B cell (primary cell): Measurements from ENCODE around the gene RBPJL. TPM values are rescaled to one million over a fixed set of nuclear protein-coding genes. Genes with fewer than 3 reads are reported as not detected.

ENCODE experiments used
- ATAC-seq: fragments of 200-7000 bp; cut with Tn5 transposase; one replicate; pipeline ENCODE4 v1.10.0; 2021; ENCODE audit warnings: low read depth, mild to moderate bottlenecking, moderate number of reproducible peaks, moderate library complexity
- CTCF ChIA-PET: fragments of 350-600 bp; sonication (Branson Sonifier 250); formaldehyde crosslinking; loops from one replicate; lab custom pipeline; 2021; ENCODE audit warnings: antibody characterized with exemption, inconsistent platforms; lab: Charles Lee
- POLR2A ChIA-PET: fragments of 350-600 bp; sonication (Branson Sonifier 250); formaldehyde crosslinking; loops from one replicate; lab custom pipeline; 2021; ENCODE audit warnings: antibody characterized with exemption; lab: Charles Lee
- DNase-seq: peaks from one replicate; pipeline ENCODE4 v3.0.0; 2013
- H2AFZ ChIP-seq: 2 replicates; pipeline ENCODE4 v1.6.1; 2012; ENCODE audit warnings: mild to moderate bottlenecking, low read depth, low read length; ENCODE audit not compliant: insufficient read depth, poor library complexity, severe bottlenecking
- H3K27ac ChIP-seq, 2 donors: 1 replicate in 1 of 2; 2 replicates in 1 of 2; pipeline ENCODE4 v1.5.1; 2012 to 2013; ENCODE audit warnings: low read length in 2 of 2, mild to moderate bottlenecking in 2 of 2, moderate library complexity in 1 of 2
- H3K27me3 ChIP-seq, 4 experiments: fragments of 200-600 bp in 1 of 4; sonication (generic) in 1 of 4; replicated peaks in 1 of 4; 1 replicate in 2 of 4; 2 replicates in 2 of 4; pipeline versions ENCODE4 v1.6.1 to v1.7.0; 2013 to 2016; ENCODE audit warnings: low read length in 3 of 4, mild to moderate bottlenecking in 2 of 4, mixed read lengths in 1 of 4, moderate library complexity in 1 of 4; ENCODE audit not compliant: insufficient read depth in 4 of 4, control insufficient read depth in 3 of 4; ENCODE audit errors: control extremely low read depth in 1 of 4
- H3K36me3 ChIP-seq, 2 experiments: replicated peaks in 1 of 2; 1 replicate in 1 of 2; 2 replicates in 1 of 2; pipeline versions ENCODE4 v1.6.1 to v1.7.1; 2013; ENCODE audit warnings: low read length in 1 of 2; ENCODE audit not compliant: insufficient read depth in 2 of 2, control insufficient read depth in 1 of 2; ENCODE audit errors: control extremely low read depth in 1 of 2, extremely low read depth in 1 of 2
- H3K4me1 ChIP-seq, 2 donors: fragments of 200-600 bp in 1 of 2; sonication (generic) in 1 of 2; 1 replicate in 1 of 2; 2 replicates in 1 of 2; pipeline versions ENCODE4 v1.5.1 to v1.6.1; 2013 to 2017; ENCODE audit warnings: low read length in 2 of 2; ENCODE audit not compliant: control insufficient read depth in 2 of 2, insufficient read depth in 2 of 2
- H3K4me2 ChIP-seq: replicated peaks from 2 replicates; pipeline ENCODE3; 2012; ENCODE audit warnings: mild to moderate bottlenecking, low read depth, low read length; ENCODE audit not compliant: poor library complexity, severe bottlenecking
- H3K4me3 ChIP-seq, 5 experiments: fragments of 200-600 bp in 1 of 5; sonication (generic) in 1 of 5; 1 replicate in 3 of 5; 2 replicates in 2 of 5; pipeline versions ENCODE4 v1.5.1 to v1.7.0; 2011 to 2016; ENCODE audit warnings: low read length in 4 of 5, mild to moderate bottlenecking in 4 of 5, low read depth in 2 of 5, control low read depth in 1 of 5, moderate library complexity in 1 of 5; ENCODE audit not compliant: insufficient read depth in 1 of 5; ENCODE audit errors: control extremely low read depth in 1 of 5, extremely low read depth in 1 of 5
- H3K79me2 ChIP-seq: fragments of 200-600 bp; sonication (generic); one replicate; pipeline ENCODE4 v1.6.0; 2016; ENCODE audit warnings: low read length; ENCODE audit not compliant: control insufficient read depth, insufficient read depth
- H3K9ac ChIP-seq: fragments of 200-600 bp; sonication (generic); 2 replicates; pipeline ENCODE4 v1.6.1; 2017; ENCODE audit warnings: mild to moderate bottlenecking, low read length, moderate library complexity
- H3K9me3 ChIP-seq, 3 donors: one replicate each; pipeline versions ENCODE4 v1.6.1 to v1.7.1; 2013; ENCODE audit warnings: low read length in 2 of 3; ENCODE audit not compliant: control insufficient read depth in 2 of 3, insufficient read depth in 1 of 3; ENCODE audit errors: control extremely low read depth in 1 of 3
- H4K20me1 ChIP-seq: 2 replicates; pipeline ENCODE4 v1.6.0; 2012; ENCODE audit warnings: mild to moderate bottlenecking, low read length; ENCODE audit not compliant: insufficient read depth, control insufficient read depth, poor library complexity, severe bottlenecking
- H3K27ac Mint-ChIP-seq: one replicate; pipeline ENCODE4 v1.8.0; 2021; ENCODE audit warnings: mixed read lengths
- H3K27me3 Mint-ChIP-seq: one replicate; pipeline ENCODE4 v1.8.0; 2021; ENCODE audit warnings: mixed read lengths
- H3K4me1 Mint-ChIP-seq: one replicate; pipeline ENCODE4 v1.8.0; 2021; ENCODE audit warnings: mixed read lengths
- H3K4me3 Mint-ChIP-seq: one replicate; pipeline ENCODE4 v1.8.0; 2021; ENCODE audit warnings: mixed read lengths
- H3K9me3 Mint-ChIP-seq: one replicate; pipeline ENCODE4 v1.8.0; 2022; ENCODE audit warnings: mixed read lengths; ENCODE audit not compliant: insufficient read depth
- CTCF ChIP-seq: fragments of 200-600 bp; IDR thresholded peaks from one replicate; pipeline ENCODE4 v1.8.0; 2022; ENCODE audit warnings: antibody characterized with exemption, mild to moderate bottlenecking
- EZH2 ChIP-seq: IDR thresholded peaks from 2 replicates; pipeline ENCODE4 v1.6.1; 2012; ENCODE audit warnings: borderline replicate concordance, low read depth, mild to moderate bottlenecking, moderate library complexity, low read length; ENCODE audit not compliant: insufficient read depth, poor library complexity, severe bottlenecking
- WGBS: methylation state at CpG from one replicate; pipeline ENCODE4 v1.1.5; 2013; ENCODE audit warnings: missing lambda C conversion rate; ENCODE audit not compliant: insufficient coverage; 5-methylcytosine and 5-hydroxymethylcytosine counted together
- intact Hi-C: fragments of 100-400 bp; cut with micrococcal nuclease; formaldehyde crosslinking; loops from one replicate; pipeline ENCODE4 v1.10.0; 2022
- polyA plus RNA-seq: library from polyadenylated mRNA; depleted of rRNA; stranded (reverse); fragments of >200 nt; gene quantifications from 2 replicates; pipeline ENCODE4 v1.2.3, GENCODE V29; 2012
- total RNA-seq, 2 donors: library from RNA; stranded (reverse); fragments of 120-200 nt in 1 of 2; gene quantifications; 1 replicate in 1 of 2; 2 replicates in 1 of 2; pipeline versions ENCODE4 v1.2.3 to v1.2.4, GENCODE V29; 2013 to 2022

RBPJL gene
- total and polyA plus RNA-seq, 2 donors (not counting 1 experiment from before 2014, with no cell fraction given), result not detected

GRCh38 chr20:45294003-45294368 is 12.7 kb upstream of the RBPJL start:
- CTCF ChIA-PET, result interaction anchor here (0.6 to 6.2 kb wide), 46 partner anchors 8 to 609 kb away, joined by 3 to 52 read pairs (median 4); partner anchors contain the start of genes RBPJL and SYS1

More at GRCh38 chr20:45294003-45294368, 12.7 kb upstream of the RBPJL start:
- H3K9me3 ChIP-seq, result peaks cover 0 to 3% (median 2%) of the 10 kb centered on the region in 3 donors
- POLR2A ChIA-PET, result no interaction called here
- peak overlapping the region in 4 of 5 experiments; percentile 39 to 65 (median 60) for H3K4me3 ChIP-seq
- H3K27ac Mint-ChIP-seq, result no peak overlapping the region
- peak overlapping the region; percentile 82 for H2AFZ ChIP-seq
- H3K27ac ChIP-seq, result no peak overlapping the region
- peaks cover 18% of the 10 kb centered on the region for H3K4me1 Mint-ChIP-seq
- peak overlapping the region; percentile 87 for H3K4me3 Mint-ChIP-seq
- H3K4me2 ChIP-seq, result peak overlapping the region; percentile 89
- DNase-seq (no peak), ATAC-seq (no peak)
- no peaks in the 10 kb centered on the region for H3K36me3 ChIP-seq
- intact Hi-C loops, result loop anchor here (10.0 kb wide), 1 partner anchor 609 kb away; no protein-coding TSS in a partner anchor
- no peaks in the 10 kb centered on the region for H3K79me2 ChIP-seq
- 0% methylated on average over 1 of the region's 5 CpGs for WGBS
- H3K4me1 ChIP-seq, result peaks cover 13 to 21% of the 10 kb centered on the region in 2 donors
- no peaks in the 10 kb centered on the region for H4K20me1 ChIP-seq
- peaks cover 41% of the 10 kb centered on the region for H3K27me3 Mint-ChIP-seq
- peaks cover 0 to 42% (median 20%) of the 10 kb centered on the region in 4 experiments for H3K27me3 ChIP-seq
- TF ChIP-seq EZH2, result no peak
- TF ChIP-seq CTCF, result peak; percentile 61
- no peaks in the 10 kb centered on the region for H3K9me3 Mint-ChIP-seq
- peak overlapping the region; percentile 67 for H3K9ac ChIP-seq
